Stomach (tissue), 4 donors: ENCODE results near the gene MYZAP.

Experiments used
- CTCF ChIP-seq, 7 experiments: fragments of 450-650 bp in 4 of 7; fragments of 200-600 bp in 3 of 7; sonication (generic) in 3 of 7; IDR thresholded peaks; one replicate each; pipeline ENCODE4 v1.5.1; 2016 to 2019; ENCODE audit warnings: antibody characterized with exemption in 7 of 7, control low read depth in 2 of 7, mild to moderate bottlenecking in 1 of 7
- EP300 ChIP-seq: sonication (generic); formaldehyde crosslinking; IDR thresholded peaks from one replicate; pipeline ENCODE4 v1.6.1; 2017; ENCODE audit warnings: antibody characterized with exemption
- POLR2A ChIP-seq, 4 donors: fragments of 450-650 bp; IDR thresholded peaks; one replicate each; pipeline ENCODE4 v1.6.1; 2016; ENCODE audit warnings: antibody characterized with exemption in 4 of 4, control low read depth in 2 of 4, mild to moderate bottlenecking in 1 of 4, moderate library complexity in 1 of 4
- POLR2AphosphoS5 ChIP-seq, 3 donors: sonication (generic); formaldehyde crosslinking; IDR thresholded peaks; one replicate each; pipeline ENCODE4 v1.6.1; 2016; ENCODE audit warnings: antibody characterized with exemption in 3 of 3

- TF ChIP-seq CTCF (IDR thresholded peaks at IDR 0.05) (no peak), POLR2AphosphoS5 (IDR thresholded peaks at IDR 0.05) (no peak), EP300 (no peak), POLR2A (IDR thresholded peaks at IDR 0.05) (no peak)
Observed at GRCh38 chr15:57657619-57658018, 65.9 kb downstream of the MYZAP start.
